Stimulated activated naive CD8-positive, alpha-beta T cell treated with anti-CD3 and anti-CD28 coated beads, Interleukin-15, Interleukin-2, amounts not matched to agents 100 ng/mL and 50 ng/mL, for 24 hours (primary cell): Measurements from ENCODE around the gene NDRG3.
"Not testable (repeated sequence)": the region's sequence is repeated elsewhere in the genome, so short reads cannot be mapped to it uniquely, and the experiment has no call there.

Experiments used
- H3K27ac Mint-ChIP-seq: one replicate; pipeline ENCODE4 v1.8.0; 2021; ENCODE audit warnings: mild to moderate bottlenecking, mixed read lengths
- H3K27me3 Mint-ChIP-seq: one replicate; pipeline ENCODE4 v1.8.0; 2021; ENCODE audit warnings: mixed read lengths
- H3K36me3 Mint-ChIP-seq: one replicate; pipeline ENCODE4 v1.8.0; 2021; ENCODE audit warnings: low read depth, mixed read lengths
- H3K4me1 Mint-ChIP-seq: one replicate; pipeline ENCODE4 v1.8.0; 2021; ENCODE audit warnings: low read depth, mixed read lengths
- H3K4me3 Mint-ChIP-seq: one replicate; pipeline ENCODE4 v1.8.0; 2021; ENCODE audit warnings: mild to moderate bottlenecking, mixed read lengths
- H3K9me3 Mint-ChIP-seq: one replicate; pipeline ENCODE4 v1.8.0; 2021; ENCODE audit warnings: mixed read lengths

Gene NDRG3

GRCh38 chr20:36687850-36688249, 58.0 kb downstream of the NDRG3 start:
- Mint-ChIP-seq H3K4me3 (no peak overlapping the region), H3K27me3 (no peaks in the 10 kb centered on the region), H3K27ac (no peak overlapping the region), H3K4me1 (no peaks in the 10 kb centered on the region), H3K36me3 (no peaks in the 10 kb centered on the region), H3K9me3 (no peaks in the 10 kb centered on the region)

GRCh38 chr20:36686944-36687343, 58.9 kb downstream of the NDRG3 start:
- Mint-ChIP-seq H3K4me1 (no peaks in the 10 kb centered on the region), H3K9me3 (no peaks in the 10 kb centered on the region), H3K27me3 (no peaks in the 10 kb centered on the region), H3K36me3 (peaks cover 7% of the 10 kb centered on the region), H3K4me3 (no peak overlapping the region), H3K27ac (no peak overlapping the region)

DNA sequence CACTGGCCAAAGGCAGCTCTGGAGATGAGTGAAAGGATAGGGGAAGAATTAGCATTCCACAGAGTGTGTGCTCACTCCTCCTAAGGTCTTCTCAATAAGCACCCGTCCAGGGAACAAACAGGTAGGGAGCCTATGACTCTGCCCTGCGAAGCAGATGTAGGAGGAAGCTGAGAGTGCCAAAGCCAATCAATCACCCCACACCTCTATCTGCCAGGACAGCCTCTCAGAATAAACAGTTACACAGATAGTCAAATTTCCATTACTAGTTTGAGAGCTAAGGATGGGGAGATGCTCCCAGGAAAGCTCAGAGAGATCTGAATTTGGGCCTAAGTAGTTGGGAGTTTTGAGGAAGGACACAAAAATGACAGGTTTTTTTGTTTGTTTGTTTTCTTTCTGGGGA, 59.4 kb downstream of the NDRG3 start:
- Mint-ChIP-seq H3K27me3 (no peaks in the 10 kb centered on the region), H3K4me3 (no peak overlapping the region), H3K9me3 (no peaks in the 10 kb centered on the region), H3K4me1 (no peaks in the 10 kb centered on the region), H3K36me3 (peaks cover 9% of the 10 kb centered on the region), H3K27ac (no peak overlapping the region)

DNA sequence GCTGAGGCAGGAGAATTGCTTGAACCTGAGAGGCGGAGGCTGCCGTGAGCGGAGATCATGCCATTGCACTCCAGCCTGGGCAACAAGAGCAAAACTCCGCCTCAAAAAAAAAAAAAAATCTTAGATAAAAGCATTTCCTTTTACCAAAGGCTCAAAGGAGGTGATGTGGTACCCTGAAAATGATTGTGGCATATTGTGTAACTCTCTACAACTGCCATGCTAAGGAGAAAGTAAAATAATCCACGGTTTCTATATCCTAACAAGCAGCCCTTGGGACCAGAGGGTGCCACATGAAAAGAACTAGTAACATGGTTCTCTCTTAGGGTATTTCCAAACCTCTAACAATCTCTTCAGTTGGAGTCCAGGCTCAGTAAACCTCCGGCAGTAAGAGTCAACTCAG, 61.1 kb downstream of the NDRG3 start:
- H3K9me3 Mint-ChIP-seq: no peaks in the 10 kb centered on the region
- no peaks in the 10 kb centered on the region for H3K27me3 Mint-ChIP-seq
- H3K4me1 Mint-ChIP-seq: no peaks in the 10 kb centered on the region
- peaks cover 13% of the 10 kb centered on the region for H3K36me3 Mint-ChIP-seq
- H3K27ac Mint-ChIP-seq: no peak overlapping the region
- no peak overlapping the region for H3K4me3 Mint-ChIP-seq

DNA sequence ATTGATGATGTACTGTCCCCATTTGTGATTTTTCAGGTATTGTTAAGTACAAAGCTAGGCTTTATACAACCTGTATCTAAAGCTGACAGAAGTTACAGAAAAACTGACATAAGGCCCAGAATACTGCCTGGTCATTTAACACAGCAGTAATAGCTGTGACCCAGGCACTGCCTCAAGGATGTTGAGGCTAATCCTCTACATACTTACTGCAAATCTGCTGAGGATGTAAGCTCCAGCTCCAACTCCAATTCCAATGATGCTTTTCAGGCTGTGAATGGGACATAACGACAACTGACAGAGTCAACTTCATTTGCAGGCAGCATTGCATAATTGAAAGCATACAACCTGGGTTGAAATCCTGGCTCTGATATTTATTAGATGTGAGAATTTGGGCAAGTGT, 63.6 kb downstream of the NDRG3 start:
- Mint-ChIP-seq H3K4me1 (no peaks in the 10 kb centered on the region), H3K4me3 (no peak overlapping the region), H3K36me3 (peaks cover 23% of the 10 kb centered on the region), H3K27me3 (no peaks in the 10 kb centered on the region), H3K9me3 (no peaks in the 10 kb centered on the region), H3K27ac (no peak overlapping the region)

DNA sequence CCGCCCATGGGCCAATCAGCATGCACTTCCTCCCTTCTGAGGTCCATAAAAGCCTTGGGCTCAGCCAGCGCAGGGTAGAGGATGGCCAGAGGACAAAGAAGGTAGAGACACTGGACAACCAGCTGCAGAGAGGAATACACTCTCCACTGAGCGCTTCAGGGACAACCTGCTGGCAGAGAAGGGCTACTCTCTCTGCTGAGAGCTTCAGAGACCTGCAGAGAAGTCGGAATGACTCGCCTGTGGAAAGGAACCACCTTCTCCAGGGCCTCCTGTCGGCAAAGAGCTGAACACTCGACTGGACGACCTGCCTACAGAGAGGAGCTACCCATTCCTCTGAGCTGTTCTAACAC, 68.5 kb downstream of the NDRG3 start:
- H3K9me3 Mint-ChIP-seq: no peaks in the 10 kb centered on the region
- no peak overlapping the region for H3K4me3 Mint-ChIP-seq
- no peak overlapping the region for H3K27ac Mint-ChIP-seq
- peaks cover 21% of the 10 kb centered on the region for H3K36me3 Mint-ChIP-seq
- H3K4me1 Mint-ChIP-seq: no peaks in the 10 kb centered on the region
- no peaks in the 10 kb centered on the region for H3K27me3 Mint-ChIP-seq

GRCh38 chr20:36676701-36677421, 69.0 kb downstream of the NDRG3 start:
- no peaks in the 10 kb centered on the region for H3K27me3 Mint-ChIP-seq
- peaks cover 21% of the 10 kb centered on the region for H3K36me3 Mint-ChIP-seq
- no peak overlapping the region for H3K27ac Mint-ChIP-seq
- H3K9me3 Mint-ChIP-seq: no peaks in the 10 kb centered on the region
- no peak overlapping the region for H3K4me3 Mint-ChIP-seq
- no peaks in the 10 kb centered on the region for H3K4me1 Mint-ChIP-seq

DNA sequence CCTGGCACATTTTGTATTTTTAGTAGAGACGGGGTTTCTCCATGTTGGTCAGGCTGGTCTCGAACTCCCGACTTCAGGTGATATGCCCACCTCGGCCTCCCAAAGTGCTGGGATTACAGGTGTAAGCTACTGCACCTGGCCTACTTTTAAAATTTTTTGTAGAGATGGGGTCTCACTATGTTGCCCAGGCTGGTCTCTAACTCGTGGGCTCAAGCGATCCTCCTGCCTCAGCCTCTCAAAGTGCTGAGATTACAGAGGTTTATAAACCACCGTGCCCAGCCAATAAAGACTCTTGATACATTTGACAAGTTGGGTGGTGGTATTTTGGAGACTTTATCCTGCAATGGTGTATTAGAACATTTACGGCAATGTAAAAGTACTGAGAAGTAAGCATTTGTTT, 70.3 kb downstream of the NDRG3 start:
- H3K4me1 Mint-ChIP-seq, H3K27me3 Mint-ChIP-seq, H3K9me3 Mint-ChIP-seq, H3K27ac Mint-ChIP-seq, H3K4me3 Mint-ChIP-seq: not testable (repeated sequence)
- peaks cover 16% of the 10 kb centered on the region for H3K36me3 Mint-ChIP-seq

DNA sequence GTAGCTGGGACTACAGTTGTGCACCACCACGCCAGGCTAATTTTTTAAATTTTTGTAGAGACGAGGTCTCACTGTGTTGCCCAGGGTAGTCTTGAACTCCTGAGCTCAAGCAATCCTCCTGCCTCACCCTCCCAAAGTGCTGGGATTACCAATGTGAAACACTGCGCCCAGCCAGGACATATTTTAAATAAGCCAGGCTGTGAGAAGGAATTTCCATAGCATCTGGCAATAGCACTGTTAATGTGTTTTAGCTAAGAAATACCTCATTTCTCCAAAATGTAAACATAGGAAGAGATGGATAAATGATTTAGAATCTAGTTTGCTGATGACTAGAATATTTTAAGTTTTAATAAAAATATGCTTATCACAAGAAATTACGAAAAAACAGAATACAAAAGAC, 72.9 kb downstream of the NDRG3 start:
- Mint-ChIP-seq H3K4me3 (no peak overlapping the region), H3K27ac (no peak overlapping the region), H3K9me3 (no peaks in the 10 kb centered on the region), H3K27me3 (no peaks in the 10 kb centered on the region), H3K36me3 (peaks cover 19% of the 10 kb centered on the region), H3K4me1 (no peaks in the 10 kb centered on the region)

DNA sequence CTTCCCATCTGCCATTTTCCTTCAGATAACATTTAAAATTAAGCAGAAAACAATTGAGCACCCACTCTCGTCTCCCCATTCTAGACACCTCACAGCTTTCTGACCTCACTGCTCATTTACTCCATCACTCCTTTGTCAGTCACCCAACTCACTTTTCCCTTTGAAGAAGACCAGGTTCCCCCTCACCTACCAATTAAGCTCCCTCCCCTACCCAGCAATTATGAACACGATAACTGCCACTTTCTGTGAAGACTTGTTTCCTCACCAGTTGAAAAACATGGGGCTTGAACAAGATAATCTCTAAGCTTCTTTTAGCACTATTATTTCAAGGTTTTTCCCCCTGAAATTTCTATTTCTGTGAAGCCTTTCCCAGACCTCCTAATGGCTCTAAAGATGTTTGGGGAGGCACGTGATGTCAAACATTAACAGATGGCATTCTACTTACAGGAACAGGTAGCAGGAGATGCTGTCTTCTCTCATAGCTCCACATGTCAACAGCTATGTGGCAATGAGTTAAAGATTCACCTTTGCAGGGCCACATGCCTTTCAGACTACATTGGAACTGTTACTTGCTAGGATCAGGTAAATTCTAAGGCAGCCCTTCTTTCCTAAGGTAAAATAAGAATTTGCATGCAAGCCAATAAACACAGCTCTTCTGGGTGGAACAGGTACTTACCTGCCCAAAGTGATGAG, 75.1 kb downstream of the NDRG3 start:
- Mint-ChIP-seq H3K4me3 (no peak overlapping the region), H3K27ac (no peak overlapping the region), H3K36me3 (peaks cover 15% of the 10 kb centered on the region), H3K9me3 (no peaks in the 10 kb centered on the region), H3K4me1 (no peaks in the 10 kb centered on the region), H3K27me3 (no peaks in the 10 kb centered on the region)

GRCh38 chr20:36666181-36666740, 79.6 kb downstream of the NDRG3 start:
- Mint-ChIP-seq H3K9me3 (no peaks in the 10 kb centered on the region), H3K27ac (no peak overlapping the region), H3K27me3 (no peaks in the 10 kb centered on the region), H3K4me1 (no peaks in the 10 kb centered on the region), H3K4me3 (no peak overlapping the region), H3K36me3 (peaks cover 9% of the 10 kb centered on the region)

DNA sequence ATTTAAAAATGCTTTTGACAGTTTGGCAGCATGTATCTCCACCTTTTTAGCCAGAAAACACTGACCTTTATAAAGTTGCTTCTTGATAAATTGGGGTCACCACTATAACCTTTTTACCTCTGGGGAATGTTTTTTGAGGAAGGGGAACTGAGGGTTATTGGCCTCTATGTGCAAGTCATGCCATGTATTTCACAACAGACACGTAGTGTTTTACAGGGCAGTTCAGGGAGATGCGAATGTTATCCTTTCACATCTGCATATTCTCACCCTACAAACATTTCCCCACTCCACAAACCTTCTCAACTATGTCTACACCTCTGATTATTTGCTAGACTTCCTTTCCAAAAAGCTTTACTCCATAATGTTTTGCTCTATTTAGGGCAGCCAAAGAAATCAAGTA, 82.9 kb downstream of the NDRG3 start:
- no peaks in the 10 kb centered on the region for H3K27me3 Mint-ChIP-seq
- H3K4me1 Mint-ChIP-seq: peaks cover 11% of the 10 kb centered on the region
- H3K9me3 Mint-ChIP-seq: no peaks in the 10 kb centered on the region
- H3K27ac Mint-ChIP-seq: no peak overlapping the region
- H3K36me3 Mint-ChIP-seq: peaks cover 17% of the 10 kb centered on the region
- no peak overlapping the region for H3K4me3 Mint-ChIP-seq

- no peak overlapping the region for H3K27ac Mint-ChIP-seq
- H3K27me3 Mint-ChIP-seq: no peaks in the 10 kb centered on the region
- peaks cover 21% of the 10 kb centered on the region for H3K4me1 Mint-ChIP-seq
- H3K36me3 Mint-ChIP-seq: peaks cover 22% of the 10 kb centered on the region
- no peak overlapping the region for H3K4me3 Mint-ChIP-seq
- no peaks in the 10 kb centered on the region for H3K9me3 Mint-ChIP-seq
Measured at GRCh38 chr20:36658300-36658699, 87.6 kb downstream of the NDRG3 start.

GRCh38 chr20:36656733-36657132, 89.2 kb downstream of the NDRG3 start:
- Mint-ChIP-seq H3K9me3 (no peaks in the 10 kb centered on the region), H3K4me3 (no peak overlapping the region), H3K27ac (no peak overlapping the region), H3K27me3 (no peaks in the 10 kb centered on the region), H3K4me1 (peaks cover 21% of the 10 kb centered on the region), H3K36me3 (peaks cover 31% of the 10 kb centered on the region)

DNA sequence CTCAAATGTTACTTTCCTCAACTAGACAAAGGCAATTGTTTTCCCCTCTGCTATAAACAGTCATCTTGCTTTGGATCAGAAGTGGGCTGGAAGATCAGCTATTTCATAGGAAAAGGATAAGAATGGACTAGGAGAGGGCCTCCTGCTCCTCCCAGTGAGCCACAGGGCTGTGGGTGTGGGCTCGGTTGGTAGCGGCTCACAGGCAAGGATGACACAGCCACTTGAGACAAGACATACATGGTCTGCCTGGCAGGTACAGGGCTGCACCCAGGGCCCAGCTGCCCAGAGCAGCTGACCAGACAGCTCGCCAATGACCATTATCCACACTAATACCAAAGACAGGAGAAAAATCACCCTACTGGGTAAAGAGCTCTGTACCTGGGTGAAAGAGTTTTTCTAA, 90.9 kb downstream of the NDRG3 start:
- H3K9me3 Mint-ChIP-seq: no peaks in the 10 kb centered on the region
- H3K27me3 Mint-ChIP-seq: no peaks in the 10 kb centered on the region
- H3K4me3 Mint-ChIP-seq: no peak overlapping the region
- peaks cover 22% of the 10 kb centered on the region for H3K36me3 Mint-ChIP-seq
- no peak overlapping the region for H3K27ac Mint-ChIP-seq
- H3K4me1 Mint-ChIP-seq: peaks cover 21% of the 10 kb centered on the region

- H3K9me3 Mint-ChIP-seq: no peaks in the 10 kb centered on the region
- no peaks in the 10 kb centered on the region for H3K27me3 Mint-ChIP-seq
- H3K36me3 Mint-ChIP-seq: peaks cover 21% of the 10 kb centered on the region
- H3K27ac Mint-ChIP-seq: no peak overlapping the region
- no peak overlapping the region for H3K4me3 Mint-ChIP-seq
- H3K4me1 Mint-ChIP-seq: peaks cover 21% of the 10 kb centered on the region
Measured at GRCh38 chr20:36654506-36654905, 91.4 kb downstream of the NDRG3 start.
